ENCODE measurements around the gene CNNM3.

The CNNM3 gene

DNA sequence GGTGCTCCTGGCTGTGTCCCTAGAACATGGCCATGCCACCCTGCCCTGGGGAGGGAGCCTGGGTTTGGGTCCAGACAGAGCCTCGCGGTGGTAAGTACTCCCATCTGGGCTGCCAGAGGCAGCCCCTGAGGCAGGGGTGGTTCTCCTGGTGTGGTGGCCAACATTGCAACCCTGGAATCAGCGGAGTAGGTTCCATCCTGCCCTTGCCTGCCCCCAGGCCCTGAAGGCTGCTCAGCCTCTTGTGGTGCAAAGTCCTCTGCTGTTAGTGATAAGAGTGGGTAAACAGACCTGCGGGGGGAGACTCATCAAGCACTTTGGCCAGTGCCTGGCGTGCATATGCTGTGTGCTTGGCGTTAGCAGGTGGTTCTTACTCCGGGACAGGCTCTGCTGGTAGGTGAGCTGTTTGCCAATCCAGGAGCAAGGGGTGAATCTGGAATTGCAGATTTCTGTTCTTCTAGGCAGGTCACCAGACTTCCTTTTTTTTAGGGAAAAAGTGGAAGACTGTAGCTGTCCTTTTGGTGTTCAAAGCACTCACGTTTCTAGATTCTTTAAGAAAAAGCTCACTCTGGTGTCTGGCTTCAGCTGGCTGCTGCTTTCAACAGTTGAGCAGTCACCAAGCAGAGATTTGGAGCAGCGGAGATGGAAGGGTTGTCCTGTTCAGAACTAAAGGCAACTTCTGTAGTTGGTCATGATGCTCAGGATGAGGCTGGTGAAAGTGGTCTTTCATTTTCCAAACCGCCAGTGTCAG, 3.2 kb downstream of the CNNM3 start:
- Histone ChIP-seq H3K9ac (ENCODE audit: low read depth in 1 of 2, low read length in 2 of 2) (peak overlapping the region; percentile 42 to 49), H3K36me3 (ENCODE audit: control insufficient read depth in 1 of 2, insufficient read depth in 2 of 2, low read length in 2 of 2) (peaks cover 5 to 14% of the 10 kb centered on the region in 2 donors), H3K27me3 (ENCODE audit: control insufficient read depth in 1 of 2, insufficient read depth in 2 of 2, low read length in 2 of 2) (no peaks in the 10 kb centered on the region), H3K9me3 (ENCODE audit: control insufficient read depth in 1 of 2, low read length in 2 of 2) (no peaks in the 10 kb centered on the region), H3K4me3 (ENCODE audit: low read depth in 1 of 2, low read length in 2 of 2) (peak overlapping the region; percentile 69 to 82), H3K27ac (ENCODE audit: low read depth, low read length) (peak overlapping the region; percentile 3), H3K4me1 (ENCODE audit: control insufficient read depth in 1 of 2, insufficient read depth in 2 of 2, low read length in 2 of 2) (peaks cover 66 to 69% of the 10 kb centered on the region in 2 donors)

DNA sequence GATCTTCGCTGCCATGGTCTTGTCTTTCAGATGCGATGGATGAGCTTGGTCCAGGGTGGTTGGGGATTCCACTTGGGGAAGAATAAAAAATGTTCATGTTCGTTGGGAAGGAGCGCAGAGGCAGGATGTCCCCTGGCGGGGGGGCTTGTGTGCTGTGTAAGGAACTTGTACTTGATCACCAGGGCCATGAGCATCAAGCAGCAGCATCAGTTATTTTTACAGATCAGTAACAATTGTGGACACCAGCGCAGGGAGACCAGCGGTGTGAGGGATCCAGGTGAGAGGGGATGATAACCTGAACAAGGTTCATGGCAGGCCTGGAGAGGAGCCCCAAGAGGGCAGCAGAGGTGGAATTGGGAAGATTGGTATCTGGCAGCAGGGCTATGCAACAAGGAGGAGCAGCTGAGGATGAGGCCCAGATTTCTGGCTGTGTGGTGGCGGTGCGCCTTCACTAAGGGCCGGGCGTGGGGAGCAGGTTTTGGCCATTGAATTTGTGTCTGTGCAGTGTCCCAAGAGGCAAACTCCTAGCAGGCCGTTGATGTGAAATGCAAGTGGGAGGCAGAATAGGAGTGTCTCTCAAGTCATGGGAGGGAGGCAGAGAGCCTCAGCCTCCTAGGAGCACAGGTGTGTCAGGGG, 3.9 kb downstream of the CNNM3 start:
- Histone ChIP-seq H3K27ac (ENCODE audit: low read depth, low read length) (peak overlapping the region; percentile 3), H3K9me3 (ENCODE audit: control insufficient read depth in 1 of 2, low read length in 2 of 2) (no peaks in the 10 kb centered on the region), H3K4me3 (ENCODE audit: low read depth in 1 of 2, low read length in 2 of 2) (peak overlapping the region; percentile 69 to 82), H3K27me3 (ENCODE audit: control insufficient read depth in 1 of 2, insufficient read depth in 2 of 2, low read length in 2 of 2) (no peaks in the 10 kb centered on the region), H3K4me1 (ENCODE audit: control insufficient read depth in 1 of 2, insufficient read depth in 2 of 2, low read length in 2 of 2) (peaks cover 63 to 68% of the 10 kb centered on the region in 2 donors), H3K9ac (ENCODE audit: low read depth in 1 of 2, low read length in 2 of 2) (peak overlapping the region; percentile 12 to 42), H3K36me3 (ENCODE audit: control insufficient read depth in 1 of 2, insufficient read depth in 2 of 2, low read length in 2 of 2) (peaks cover 9 to 20% of the 10 kb centered on the region in 2 donors)

DNA sequence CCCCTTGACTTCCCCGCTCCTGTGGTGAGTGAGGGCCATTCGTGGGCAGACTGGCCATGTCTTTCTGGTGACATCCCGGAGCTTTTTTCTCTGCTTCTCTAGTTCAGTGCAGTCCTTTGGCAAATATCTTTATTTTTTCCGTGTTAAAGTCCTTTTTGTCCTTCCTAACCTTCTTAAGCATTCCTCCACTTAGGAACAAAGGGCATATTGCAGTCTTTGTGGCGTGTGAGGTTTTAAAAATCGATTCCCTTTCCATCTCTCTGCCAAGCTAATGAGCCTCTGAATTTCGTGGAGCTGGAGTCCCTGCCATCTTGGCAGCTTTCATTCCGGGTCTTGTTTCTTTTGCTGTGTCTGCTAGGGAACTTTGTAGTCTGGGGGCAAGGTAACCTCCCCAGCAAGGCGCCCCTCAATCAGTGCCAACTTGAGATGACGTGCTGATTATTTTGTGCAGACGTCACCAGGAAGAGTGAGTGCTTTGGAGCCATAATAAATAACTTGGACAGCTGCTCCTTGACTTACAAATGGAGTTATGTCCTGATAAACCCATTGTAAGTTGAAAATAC, 5.1 kb downstream of the CNNM3 start:
- Histone ChIP-seq H3K9me3 (ENCODE audit: control insufficient read depth in 1 of 2, low read length in 2 of 2) (no peaks in the 10 kb centered on the region), H3K9ac (ENCODE audit: low read depth in 1 of 2, low read length in 2 of 2) (peak overlapping the region; percentile 12 to 42), H3K27ac (ENCODE audit: low read depth, low read length) (peak overlapping the region; percentile 24), H3K4me3 (ENCODE audit: low read depth in 1 of 2, low read length in 2 of 2) (peak overlapping the region; percentile 69 to 82), H3K4me1 (ENCODE audit: control insufficient read depth in 1 of 2, insufficient read depth in 2 of 2, low read length in 2 of 2) (peaks cover 59 to 62% of the 10 kb centered on the region in 2 donors), H3K36me3 (ENCODE audit: control insufficient read depth in 1 of 2, insufficient read depth in 2 of 2, low read length in 2 of 2) (peaks cover 13 to 32% of the 10 kb centered on the region in 2 donors), H3K27me3 (ENCODE audit: control insufficient read depth in 1 of 2, insufficient read depth in 2 of 2, low read length in 2 of 2) (no peaks in the 10 kb centered on the region)

DNA sequence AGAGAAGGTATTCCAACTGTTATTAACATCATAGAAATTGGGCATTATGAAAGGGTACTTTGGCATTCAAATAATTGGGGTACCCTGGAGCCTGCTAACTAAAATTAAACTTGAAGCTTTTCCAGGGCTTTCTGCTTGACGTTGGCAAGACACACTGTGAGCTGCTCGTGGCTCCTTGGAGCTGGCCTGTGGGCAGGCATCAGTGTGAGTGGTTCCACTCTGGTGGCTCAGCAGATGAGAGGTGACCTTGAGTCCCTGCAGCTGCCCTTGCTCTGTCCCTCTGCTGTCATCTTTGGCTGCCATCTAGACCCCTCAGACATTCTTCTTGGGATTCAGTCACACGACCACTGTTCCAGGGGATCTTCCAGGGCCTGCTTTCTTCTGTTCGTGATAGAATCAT, 6.7 kb downstream of the CNNM3 start:
- Histone ChIP-seq H3K9me3 (ENCODE audit: control insufficient read depth in 1 of 2, low read length in 2 of 2) (no peaks in the 10 kb centered on the region), H3K4me3 (ENCODE audit: low read depth in 1 of 2, low read length in 2 of 2) (no peak overlapping the region), H3K4me1 (ENCODE audit: control insufficient read depth in 1 of 2, insufficient read depth in 2 of 2, low read length in 2 of 2) (peaks cover 51 to 54% of the 10 kb centered on the region in 2 donors), H3K27me3 (ENCODE audit: control insufficient read depth in 1 of 2, insufficient read depth in 2 of 2, low read length in 2 of 2) (no peaks in the 10 kb centered on the region), H3K36me3 (ENCODE audit: control insufficient read depth in 1 of 2, insufficient read depth in 2 of 2, low read length in 2 of 2) (peaks cover 25 to 48% of the 10 kb centered on the region in 2 donors), H3K9ac (ENCODE audit: low read depth in 1 of 2, low read length in 2 of 2) (no peak overlapping the region), H3K27ac (ENCODE audit: low read depth, low read length) (no peak overlapping the region)

DNA sequence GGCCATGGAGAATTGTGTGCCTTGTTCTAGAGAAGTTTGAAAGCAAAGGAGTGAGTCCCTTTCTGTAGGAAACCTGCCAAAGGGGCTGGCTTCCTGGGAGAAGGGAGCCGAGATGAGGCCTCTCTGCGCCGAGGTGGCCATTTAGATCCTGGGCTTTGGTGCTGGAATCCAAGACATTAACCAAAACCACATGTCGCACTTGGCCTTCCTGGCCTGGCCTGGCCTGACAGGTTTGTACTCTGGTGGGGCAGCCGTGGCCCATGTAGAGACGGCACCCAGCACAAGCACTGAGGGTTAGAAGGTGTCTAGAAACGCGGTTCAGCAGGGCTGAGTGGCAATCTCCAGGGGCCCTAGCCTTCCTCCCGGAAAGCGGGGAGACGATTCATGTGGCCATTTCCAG, 7.1 kb downstream of the CNNM3 start:
- peaks cover 29 to 52% of the 10 kb centered on the region in 2 donors for H3K36me3 ChIP-seq (ENCODE audit: control insufficient read depth in 1 of 2, insufficient read depth in 2 of 2, low read length in 2 of 2)
- no peak overlapping the region for H3K27ac ChIP-seq (ENCODE audit: low read depth, low read length)
- H3K9me3 ChIP-seq (ENCODE audit: control insufficient read depth in 1 of 2, low read length in 2 of 2), result no peaks in the 10 kb centered on the region
- H3K27me3 ChIP-seq (ENCODE audit: control insufficient read depth in 1 of 2, insufficient read depth in 2 of 2, low read length in 2 of 2), result no peaks in the 10 kb centered on the region
- peaks cover 49 to 50% of the 10 kb centered on the region in 2 donors for H3K4me1 ChIP-seq (ENCODE audit: control insufficient read depth in 1 of 2, insufficient read depth in 2 of 2, low read length in 2 of 2)
- H3K9ac ChIP-seq (ENCODE audit: low read depth in 1 of 2, low read length in 2 of 2), result no peak overlapping the region
- H3K4me3 ChIP-seq (ENCODE audit: low read depth in 1 of 2, low read length in 2 of 2), result no peak overlapping the region

DNA sequence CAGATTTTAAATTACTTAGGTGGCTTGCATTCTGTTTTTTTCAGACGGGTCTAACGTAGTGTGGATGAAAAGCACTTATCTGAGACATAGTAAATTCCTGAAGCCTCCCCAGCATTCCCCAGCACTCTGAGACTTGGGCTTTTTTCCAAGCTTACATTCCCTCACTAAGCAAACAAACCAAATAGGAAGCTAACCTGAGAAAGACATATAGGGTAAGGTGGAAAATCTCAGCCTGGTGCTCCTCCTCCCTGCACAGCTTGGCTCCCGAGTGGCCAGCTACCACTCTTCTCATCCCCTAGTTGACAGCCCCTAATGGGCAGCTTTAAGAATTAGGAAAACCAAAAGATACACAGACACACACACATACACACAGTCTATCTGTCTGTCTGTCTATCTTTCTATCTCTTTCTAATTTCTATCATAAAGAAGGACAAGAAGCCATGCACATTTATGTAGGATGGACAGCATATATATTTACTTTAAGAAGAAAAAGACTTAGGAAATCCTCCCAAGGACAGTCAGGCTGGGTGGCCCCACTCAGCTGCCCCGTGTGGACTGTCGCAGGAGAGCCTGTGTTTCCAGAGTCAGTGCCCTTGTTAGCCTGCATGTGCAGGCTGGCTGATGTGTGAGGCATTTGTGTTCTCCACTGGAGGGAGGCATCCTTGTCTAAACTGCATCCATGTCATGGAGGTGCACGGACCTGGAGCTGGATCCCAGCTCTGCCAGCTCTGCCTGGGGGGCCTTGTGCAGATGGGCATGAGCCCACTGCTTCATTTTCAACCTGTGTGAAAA, 8.2 kb downstream of the CNNM3 start:
- H3K36me3 ChIP-seq (ENCODE audit: control insufficient read depth in 1 of 2, insufficient read depth in 2 of 2, low read length in 2 of 2), result peaks cover 36 to 61% of the 10 kb centered on the region in 2 donors
- no peaks in the 10 kb centered on the region for H3K9me3 ChIP-seq (ENCODE audit: control insufficient read depth in 1 of 2, low read length in 2 of 2)
- no peak overlapping the region for H3K4me3 ChIP-seq (ENCODE audit: low read depth in 1 of 2, low read length in 2 of 2)
- no peak overlapping the region for H3K27ac ChIP-seq (ENCODE audit: low read depth, low read length)
- H3K27me3 ChIP-seq (ENCODE audit: control insufficient read depth in 1 of 2, insufficient read depth in 2 of 2, low read length in 2 of 2), result no peaks in the 10 kb centered on the region
- no peak overlapping the region for H3K9ac ChIP-seq (ENCODE audit: low read depth in 1 of 2, low read length in 2 of 2)
- H3K4me1 ChIP-seq (ENCODE audit: control insufficient read depth in 1 of 2, insufficient read depth in 2 of 2, low read length in 2 of 2), result peaks cover 38 to 39% of the 10 kb centered on the region in 2 donors

DNA sequence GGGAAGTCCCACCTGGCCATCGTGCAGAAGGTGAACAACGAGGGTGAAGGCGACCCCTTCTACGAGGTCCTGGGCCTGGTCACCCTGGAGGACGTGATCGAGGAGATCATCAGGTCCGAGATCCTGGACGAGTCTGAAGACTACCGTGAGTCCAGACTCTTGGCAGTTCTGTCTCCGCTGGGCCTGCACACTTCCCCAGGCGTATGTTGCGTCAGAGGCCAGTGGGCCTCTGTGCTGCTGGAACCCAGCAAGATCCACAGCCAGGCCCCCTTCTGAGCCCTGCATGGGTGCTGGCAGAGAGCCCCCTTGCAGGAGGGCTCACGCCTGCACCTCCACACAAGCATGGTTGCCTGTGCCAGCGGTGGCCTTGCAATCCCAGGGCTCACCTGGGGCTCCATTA, 9.0 kb downstream of the CNNM3 start:
- no peaks in the 10 kb centered on the region for H3K27me3 ChIP-seq (ENCODE audit: control insufficient read depth in 1 of 2, insufficient read depth in 2 of 2, low read length in 2 of 2)
- peaks cover 30 to 31% of the 10 kb centered on the region in 2 donors for H3K4me1 ChIP-seq (ENCODE audit: control insufficient read depth in 1 of 2, insufficient read depth in 2 of 2, low read length in 2 of 2)
- no peak overlapping the region for H3K27ac ChIP-seq (ENCODE audit: low read depth, low read length)
- no peak overlapping the region for H3K4me3 ChIP-seq (ENCODE audit: low read depth in 1 of 2, low read length in 2 of 2)
- peaks cover 40 to 69% of the 10 kb centered on the region in 2 donors for H3K36me3 ChIP-seq (ENCODE audit: control insufficient read depth in 1 of 2, insufficient read depth in 2 of 2, low read length in 2 of 2)
- no peaks in the 10 kb centered on the region for H3K9me3 ChIP-seq (ENCODE audit: control insufficient read depth in 1 of 2, low read length in 2 of 2)
- H3K9ac ChIP-seq (ENCODE audit: low read depth in 1 of 2, low read length in 2 of 2), result no peak overlapping the region

DNA sequence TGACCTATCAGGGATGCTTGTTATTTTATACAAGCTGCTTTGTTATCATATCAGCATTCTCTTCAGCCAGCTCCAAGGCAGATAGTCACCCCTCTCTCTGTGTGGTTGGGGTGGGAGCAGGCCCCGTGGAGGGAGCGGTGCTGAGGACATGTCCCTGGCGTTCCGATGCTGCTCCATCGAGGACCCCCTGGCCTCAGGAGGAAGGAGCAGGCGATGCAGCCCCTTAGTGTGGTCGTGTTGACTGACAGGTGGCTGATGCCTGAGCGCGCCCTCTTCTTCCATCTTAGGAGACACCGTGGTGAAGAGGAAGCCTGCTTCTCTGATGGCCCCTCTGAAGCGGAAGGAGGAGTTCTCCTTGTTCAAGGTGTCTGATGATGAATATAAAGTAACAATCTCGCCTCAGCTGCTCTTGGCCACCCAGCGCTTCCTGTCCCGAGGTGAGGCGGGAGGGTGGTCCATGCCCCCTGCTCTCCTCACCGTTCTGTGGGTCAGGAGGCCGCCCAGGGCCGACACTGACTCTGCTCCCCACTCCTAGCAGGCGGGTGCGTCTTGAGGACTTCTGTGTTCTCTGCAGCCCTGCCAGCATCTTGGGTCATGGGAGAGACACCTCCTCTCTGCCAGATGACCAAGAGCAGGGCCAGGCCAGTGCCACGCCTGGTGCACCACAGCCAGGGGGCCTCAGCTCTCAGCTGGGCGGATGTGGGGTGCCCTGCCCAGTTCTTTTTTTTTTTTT, 10.6 kb downstream of the CNNM3 start:
- Histone ChIP-seq H3K4me1 (ENCODE audit: control insufficient read depth in 1 of 2, insufficient read depth in 2 of 2, low read length in 2 of 2) (peaks cover 15 to 18% of the 10 kb centered on the region in 2 donors), H3K36me3 (ENCODE audit: control insufficient read depth in 1 of 2, insufficient read depth in 2 of 2, low read length in 2 of 2) (peaks cover 50 to 85% of the 10 kb centered on the region in 2 donors), H3K27ac (ENCODE audit: low read depth, low read length) (no peak overlapping the region), H3K9ac (ENCODE audit: low read depth in 1 of 2, low read length in 2 of 2) (no peak overlapping the region), H3K27me3 (ENCODE audit: control insufficient read depth in 1 of 2, insufficient read depth in 2 of 2, low read length in 2 of 2) (no peaks in the 10 kb centered on the region), H3K9me3 (ENCODE audit: control insufficient read depth in 1 of 2, low read length in 2 of 2) (no peaks in the 10 kb centered on the region), H3K4me3 (ENCODE audit: low read depth in 1 of 2, low read length in 2 of 2) (no peak overlapping the region)

DNA sequence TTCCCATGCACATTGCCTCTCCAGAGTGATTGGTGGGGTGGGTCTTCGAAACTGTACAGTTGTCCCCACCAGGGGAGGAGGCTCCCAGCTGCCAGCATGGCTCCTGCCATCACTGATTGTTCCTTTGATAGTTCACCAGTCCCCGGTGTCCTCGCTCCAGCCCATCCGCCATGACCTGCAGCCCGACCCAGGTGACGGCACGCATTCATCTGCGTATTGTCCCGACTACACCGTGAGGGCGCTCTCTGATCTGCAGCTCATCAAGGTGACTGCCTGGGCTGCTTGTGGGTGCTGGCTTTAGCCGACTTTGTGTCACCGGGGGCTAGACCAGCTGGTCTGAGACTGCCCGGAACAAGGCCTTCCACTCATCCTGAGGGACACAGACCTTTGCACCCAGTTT, 12.4 kb downstream of the CNNM3 start:
- no peak overlapping the region for H3K27ac ChIP-seq (ENCODE audit: low read depth, low read length)
- H3K4me3 ChIP-seq (ENCODE audit: low read depth in 1 of 2, low read length in 2 of 2), result no peak overlapping the region
- H3K27me3 ChIP-seq (ENCODE audit: control insufficient read depth in 1 of 2, insufficient read depth in 2 of 2, low read length in 2 of 2), result no peaks in the 10 kb centered on the region
- H3K9me3 ChIP-seq (ENCODE audit: control insufficient read depth in 1 of 2, low read length in 2 of 2), result no peaks in the 10 kb centered on the region
- H3K9ac ChIP-seq (ENCODE audit: low read depth in 1 of 2, low read length in 2 of 2), result no peak overlapping the region
- peaks cover 16 to 20% of the 10 kb centered on the region in 2 donors for H3K4me1 ChIP-seq (ENCODE audit: control insufficient read depth in 1 of 2, insufficient read depth in 2 of 2, low read length in 2 of 2)
- H3K36me3 ChIP-seq (ENCODE audit: control insufficient read depth in 1 of 2, insufficient read depth in 2 of 2, low read length in 2 of 2), result peaks cover 57 to 91% of the 10 kb centered on the region in 2 donors
